Right lobe of liver (tissue), 6 donors: ENCODE data around the gene DIPK1A. TPM values are rescaled to one million over a fixed set of nuclear protein-coding genes. Genes with fewer than 3 reads are reported as not detected.
A peak's percentile ranks its signal among the peaks of the same experiment; 100 is the strongest.

Experiments
- ATAC-seq, 4 donors: fragments of 200-7000 bp; cut with Tn5 transposase; one replicate each; pipeline ENCODE4 v1.9.1; 2020; ENCODE audit warnings: mild to moderate bottlenecking in 4 of 4, moderate library complexity in 4 of 4
- DNase-seq, 3 donors: peaks; one replicate each; pipeline ENCODE4 v3.0.0-alpha.2; 2020
- H3K27ac ChIP-seq, 3 donors: fragments of 200-600 bp; one replicate each; pipeline ENCODE4 v1.8.0; 2022
- H3K27me3 ChIP-seq, 2 donors: fragments of 200-600 bp; one replicate each; pipeline ENCODE4 v1.8.0; 2022
- H3K36me3 ChIP-seq, 4 donors: fragments of 200-600 bp; sonication (generic) in 1 of 4; one replicate each; pipeline versions ENCODE4 v1.5.1 to v1.8.0; 2017 to 2022; ENCODE audit warnings: control low read depth in 1 of 4
- H3K4me1 ChIP-seq, 4 donors: fragments of 200-600 bp; sonication (generic) in 1 of 4; one replicate each; pipeline versions ENCODE4 v1.5.1 to v1.8.0; 2017 to 2022; ENCODE audit warnings: control low read depth in 1 of 4
- H3K4me3 ChIP-seq, 3 donors: fragments of 200-600 bp; one replicate each; pipeline ENCODE4 v1.8.0; 2022
- H3K9me3 ChIP-seq, 4 donors: fragments of 200-600 bp; sonication (generic) in 1 of 4; one replicate each; pipeline versions ENCODE4 v1.5.1 to v1.8.0; 2017 to 2022; ENCODE audit warnings: control low read depth in 1 of 4
- CTCF ChIP-seq, 4 donors: fragments of 200-600 bp in 3 of 4; fragments of 450-650 bp in 1 of 4; IDR thresholded peaks; one replicate each; pipeline versions ENCODE4 v1.5.1 to v1.8.0; 2016 to 2022; ENCODE audit warnings: antibody characterized with exemption in 4 of 4, mild to moderate bottlenecking in 2 of 4
- POLR2A ChIP-seq: fragments of 450-650 bp; IDR thresholded peaks from one replicate; pipeline ENCODE4 v1.6.1; 2017; ENCODE audit warnings: antibody characterized with exemption, mild to moderate bottlenecking
- WGBS: methylation state at CpG from one replicate; pipeline ENCODE4 v1.1.6; 2018; ENCODE audit warnings: low coverage, low lambda C conversion rate; ENCODE audit not compliant: insufficient coverage; ENCODE audit errors: missing lambda C conversion rate; 5-methylcytosine and 5-hydroxymethylcytosine counted together
- intact Hi-C, 2 donors: fragments of 100-400 bp; cut with DNase I; formaldehyde crosslinking; loops; one replicate each; pipeline versions ENCODE4 v1.11.2 to v1.14.1; 2022
- long read RNA-seq: library from polyadenylated mRNA; unstranded; transcript quantifications from one replicate; pipeline ENCODE4 v2.0.0, GENCODE V29; 2019
- total RNA-seq, 6 experiments: library from RNA; depleted of rRNA in 2 of 6; stranded (reverse); fragments of >200 nt in 2 of 6; fragmentation: NEBNext Ultra II Directional in 3 of 6; extraction: Animal tissue kit (Norgen Biotek cat#: 25700) in 3 of 6; gene quantifications; one replicate each; pipeline versions ENCODE4 v1.1.0 to v1.2.4, GENCODE V29; 2016 to 2023
- donor health status: DM: no; HTN: yes; CAD: no.
- donor health status: DM: no; HTN: no; CAD: no.
- donor health status: DM: no; HTN: no; CAD: no.
- donor health status: DM: no; HTN: yes; CAD: no.
- donor health status: DM: no; HTN: yes; CAD: no.

The DIPK1A gene
- total RNA-seq: 10 to 100 TPM; 10.8 to 25.3 (median 15.1) TPM
- long read RNA-seq, transcript FAM69A-201 (5 exons, 2,574 nt): major isoform, 5 of 7 reads
- long read RNA-seq, partial matches to known transcripts: 0 of 7 reads
- long read RNA-seq, other reads (novel, unspliced or antisense): 2 of 7 reads

DNA sequence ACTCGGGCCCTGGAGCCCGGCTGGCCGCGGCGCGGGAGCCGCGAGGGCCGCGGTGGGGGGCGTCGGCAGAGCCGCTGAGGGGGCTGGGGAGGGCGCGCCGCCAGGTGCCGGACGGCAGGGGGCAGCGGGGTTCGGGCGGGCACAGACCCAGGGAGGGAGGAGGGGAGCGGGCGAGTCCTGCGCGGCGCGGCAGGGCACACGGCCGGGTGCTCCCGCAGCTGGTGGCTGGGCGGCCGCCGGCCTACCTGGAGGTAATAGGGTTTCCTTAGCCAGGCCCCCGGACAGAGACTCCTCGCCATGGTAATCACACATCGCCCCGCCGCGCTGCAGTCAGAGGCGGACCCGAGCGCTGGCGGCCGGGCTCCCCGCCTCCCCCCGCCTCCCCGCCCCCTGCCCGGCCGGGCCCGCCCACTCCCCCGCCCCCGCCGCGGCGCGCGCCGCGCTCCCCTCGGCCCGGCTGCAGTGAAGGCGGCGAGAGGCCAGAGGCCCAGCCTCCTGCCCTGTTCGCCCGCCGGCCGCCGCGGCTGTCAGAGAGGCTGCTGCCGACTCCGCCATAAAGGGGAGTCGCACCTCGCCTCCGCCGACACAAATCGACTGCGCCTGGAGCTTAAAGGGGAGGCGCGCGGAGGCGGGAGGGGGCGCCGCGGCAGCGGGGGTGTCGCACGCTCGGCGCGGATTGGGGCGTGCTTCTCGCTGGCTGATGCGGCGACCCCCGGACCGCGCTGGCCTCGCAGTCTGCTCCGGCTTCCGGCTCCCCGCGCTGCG is at the start of gene DIPK1A:
DIPK1A (minus strand) TSS at position 332 of the 765 bp plus-strand sequence; CDS start at position 299, 33 bp downstream.
- intact Hi-C loops: loop anchor here in 1 of 2 donors (10.0 kb wide), 1 partner anchor 97 kb away; no protein-coding TSS in a partner anchor
- Histone ChIP-seq H3K4me1 (peaks cover 0 to 29% (median 13%) of the 10 kb centered on the region in 4 donors), H3K27me3 (no peaks in the 10 kb centered on the region), H3K27ac (peak within 1 kb of the TSS; percentile 81 to 98 (median 94)), H3K36me3 (no peaks in the 10 kb centered on the region), H3K4me3 (peak within 1 kb of the TSS; percentile 63 to 89 (median 85)), H3K9me3 (no peaks in the 10 kb centered on the region)
- 0% methylated on average over 1 of the region's 103 CpGs for WGBS
- TF ChIP-seq POLR2A (peak; percentile 78), CTCF (IDR thresholded peaks at IDR 0.05) (peak in 2 of 4 donors; percentile 15 to 21)
- DNase-seq (peak; percentile 81 to 86 (median 84)), ATAC-seq (peak; percentile 58 to 82 (median 74))

DNA sequence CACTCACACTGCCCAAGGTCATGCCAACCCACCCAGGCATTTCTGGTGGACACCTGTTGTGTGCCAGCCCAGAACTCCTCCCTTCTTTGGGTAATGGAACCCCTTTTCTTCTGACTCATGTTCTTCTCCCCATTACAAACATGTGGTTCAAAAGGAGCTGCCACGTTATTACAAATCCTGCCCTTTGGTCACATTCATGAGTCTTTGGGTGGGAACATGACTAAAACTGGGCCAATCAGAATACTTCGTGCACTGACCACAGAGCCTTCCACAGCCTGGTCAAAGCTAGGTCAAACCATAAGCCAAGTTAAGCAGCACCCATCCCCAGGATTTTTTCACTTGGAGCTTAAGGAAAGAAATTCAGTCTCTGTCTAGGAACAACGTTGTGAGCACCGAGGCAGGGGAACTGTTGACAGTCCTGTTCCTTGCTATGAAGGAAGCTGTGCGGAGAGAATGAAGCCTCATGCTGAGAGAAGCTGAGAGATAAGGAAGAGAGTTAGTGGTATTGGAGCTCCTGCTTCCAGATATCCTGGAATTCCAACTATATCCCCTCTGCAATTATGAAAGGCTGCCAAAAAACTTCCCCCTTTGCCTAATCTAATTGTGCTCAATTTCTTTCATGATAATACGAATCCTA is 46.8 kb upstream of the DIPK1A start:
- TF ChIP-seq POLR2A (no peak), CTCF (IDR thresholded peaks at IDR 0.05) (no peak)
- DNase-seq (no peak), ATAC-seq (no peak)
- H3K4me1 ChIP-seq: no peaks in the 10 kb centered on the region
- no peaks in the 10 kb centered on the region for H3K9me3 ChIP-seq
- no peaks in the 10 kb centered on the region for H3K27me3 ChIP-seq
- no peak overlapping the region for H3K4me3 ChIP-seq
- no peak overlapping the region for H3K27ac ChIP-seq
- no peaks in the 10 kb centered on the region for H3K36me3 ChIP-seq
- 42% methylated on average over 6 of the region's 6 CpGs for WGBS
- intact Hi-C loops: no loop called here

- no peak for DNase-seq
- no peaks in the 10 kb centered on the region for H3K36me3 ChIP-seq
- no peak for ATAC-seq
Observed at GRCh38 chr1:93005252-93005598, 44.0 kb upstream of the DIPK1A start.

More at GRCh38 chr1:93005252-93005598, 44.0 kb upstream of the DIPK1A start:
- Histone ChIP-seq H3K4me1 (no peaks in the 10 kb centered on the region), H3K27ac (no peak overlapping the region), H3K4me3 (no peak overlapping the region), H3K9me3 (no peaks in the 10 kb centered on the region), H3K27me3 (no peaks in the 10 kb centered on the region)
- TF ChIP-seq CTCF (IDR thresholded peaks at IDR 0.05) (no peak), POLR2A (no peak)
- intact Hi-C loops: no loop called here
- WGBS: 71% methylated on average over 1 of the region's 1 CpG
